ENCODE measurements around the gene ZNF333. TPM values are rescaled to one million over a fixed set of nuclear protein-coding genes. Genes with fewer than 3 reads are reported as not detected.

ZNF333 gene
- total RNA-seq, 2 experiments from 2014 or later, result 11.7 to 12.7 TPM

GRCh38 chr19:14699641-14700040 lies 9.8 kb downstream of the ZNF333 start:
- intact Hi-C loops (cut with DNase I, micrococcal nuclease), result no loop called here
- H3K4me1 Mint-ChIP-seq, result no peaks in the 10 kb centered on the region
- ChIA-PET POLR2A (no interaction called here), CTCF (interaction anchor here (0.6 kb wide), 1 partner anchor 13 kb away, joined by 3 read pairs; no protein-coding TSS in a partner anchor)
- no peak overlapping the region for H3K4me3 Mint-ChIP-seq
- ATAC-seq (no peak), DNase-seq (no peak)
- no peak overlapping the region for H3K27ac Mint-ChIP-seq
- peaks cover 58% of the 10 kb centered on the region for H3K36me3 Mint-ChIP-seq (ENCODE audit: low read depth)
- no peaks in the 10 kb centered on the region for H3K9me3 Mint-ChIP-seq (ENCODE audit: low read depth)
- H3K27me3 Mint-ChIP-seq, result no peaks in the 10 kb centered on the region

DNA sequence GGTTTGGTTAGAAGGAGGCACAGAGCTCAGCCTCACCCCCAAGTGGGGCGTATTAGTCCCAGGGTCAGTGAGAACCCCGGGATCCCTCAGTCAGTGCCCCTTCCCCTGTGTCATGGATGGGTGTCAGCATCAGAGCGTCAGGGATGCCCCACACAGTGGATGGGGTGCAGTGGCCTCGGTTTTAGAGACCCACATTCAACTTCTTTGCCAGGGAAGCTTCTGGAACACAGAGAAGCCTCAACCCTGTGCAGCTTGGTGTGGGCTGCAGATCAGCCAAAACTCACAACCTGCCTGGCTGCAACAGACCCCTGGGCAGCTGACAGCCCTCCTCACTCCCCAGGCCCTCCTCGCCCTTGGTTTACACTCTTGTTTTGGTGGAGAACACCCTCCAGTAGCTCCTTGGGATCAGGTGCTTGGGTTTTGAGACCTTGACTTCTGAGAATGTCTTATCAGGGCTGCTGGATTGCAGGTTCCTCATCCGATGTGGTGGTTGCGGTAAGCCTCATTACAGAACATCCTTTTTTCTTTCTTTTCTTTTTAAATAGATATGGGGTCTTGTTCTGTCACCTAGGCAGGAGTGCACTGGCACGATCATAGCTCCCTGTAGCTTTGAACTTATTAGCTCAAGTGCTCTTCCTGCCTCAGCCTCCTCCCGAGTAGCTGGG lies 11.0 kb downstream of the ZNF333 start:
- Mint-ChIP-seq H3K4me3 (no peak overlapping the region), H3K36me3 (ENCODE audit: low read depth) (peaks cover 58% of the 10 kb centered on the region), H3K4me1 (no peaks in the 10 kb centered on the region), H3K27ac (no peak overlapping the region), H3K9me3 (ENCODE audit: low read depth) (no peaks in the 10 kb centered on the region), H3K27me3 (no peaks in the 10 kb centered on the region)
- DNase-seq (no peak), ATAC-seq (no peak)
- intact Hi-C loops (cut with DNase I, micrococcal nuclease), result no loop called here
- ChIA-PET POLR2A (no interaction called here), CTCF (no interaction called here)

DNA sequence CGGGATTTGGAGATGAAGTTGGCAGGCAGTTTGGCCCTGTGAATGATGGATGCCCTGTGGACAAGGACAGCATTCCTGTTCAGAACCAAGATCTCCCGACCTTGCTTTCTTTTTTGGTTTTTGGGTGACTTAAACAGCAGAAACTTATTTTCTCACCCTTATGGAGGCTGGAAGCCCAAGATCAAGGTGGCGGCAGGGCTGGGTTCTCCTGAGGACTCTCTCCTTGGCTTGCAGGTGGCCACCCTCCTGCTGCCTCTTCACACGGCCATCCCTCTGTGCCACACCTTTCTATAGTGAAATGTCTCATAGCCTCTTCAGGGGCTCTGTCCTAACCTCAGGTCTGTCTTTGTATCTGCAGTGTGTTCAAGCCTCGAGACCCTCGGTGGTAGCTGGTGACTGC lies 14.0 kb downstream of the ZNF333 start:
- ChIA-PET CTCF (no interaction called here), POLR2A (no interaction called here)
- Mint-ChIP-seq H3K4me1 (no peaks in the 10 kb centered on the region), H3K36me3 (ENCODE audit: low read depth) (peaks cover 69% of the 10 kb centered on the region), H3K9me3 (ENCODE audit: low read depth) (no peaks in the 10 kb centered on the region), H3K27ac (no peak overlapping the region), H3K4me3 (no peak overlapping the region), H3K27me3 (no peaks in the 10 kb centered on the region)
- ATAC-seq (no peak), DNase-seq (no peak)
- intact Hi-C loops (cut with DNase I, micrococcal nuclease), result no loop called here

DNA sequence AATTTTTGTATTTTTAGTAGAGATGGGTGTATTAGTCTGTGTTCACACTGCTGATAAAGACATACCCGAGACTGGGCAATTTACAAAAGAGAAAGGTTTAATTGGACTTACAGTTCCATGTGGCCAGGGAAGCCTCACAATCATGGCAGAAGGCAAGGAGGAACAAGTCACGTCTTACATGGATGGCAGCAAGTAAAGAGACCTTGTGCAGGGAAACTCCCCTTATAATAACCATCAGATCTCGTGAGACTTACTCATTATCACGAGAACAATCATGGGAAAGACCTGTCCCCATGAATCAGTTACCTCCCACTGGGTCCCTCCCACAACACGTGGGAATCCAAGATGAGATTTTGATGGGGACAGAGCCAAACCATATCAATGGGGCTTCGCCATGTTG lies 14.6 kb downstream of the ZNF333 start:
- CTCF ChIA-PET, result no interaction called here
- H3K9me3 Mint-ChIP-seq (ENCODE audit: low read depth), result no peaks in the 10 kb centered on the region
- no peaks in the 10 kb centered on the region for H3K27me3 Mint-ChIP-seq
- H3K4me1 Mint-ChIP-seq, result no peaks in the 10 kb centered on the region
- H3K27ac Mint-ChIP-seq, result no peak overlapping the region
- POLR2A ChIA-PET, result no interaction called here
- no peak for ATAC-seq
- H3K36me3 Mint-ChIP-seq (ENCODE audit: low read depth), result peaks cover 70% of the 10 kb centered on the region
- DNase-seq, result no peak
- intact Hi-C loops (cut with DNase I, micrococcal nuclease), result no loop called here
- no peak overlapping the region for H3K4me3 Mint-ChIP-seq

GRCh38 chr19:14715841-14716240 lies 26.0 kb downstream of the ZNF333 start:
- Mint-ChIP-seq H3K36me3 (ENCODE audit: low read depth) (peaks cover 93% of the 10 kb centered on the region), H3K4me3 (no peak overlapping the region), H3K27ac (no peak overlapping the region), H3K4me1 (no peaks in the 10 kb centered on the region), H3K9me3 (ENCODE audit: low read depth) (peaks cover 61% of the 10 kb centered on the region), H3K27me3 (no peaks in the 10 kb centered on the region)
- ChIA-PET CTCF (interaction anchor here (0.5 kb wide), 1 partner anchor 1266 kb away, joined by 3 read pairs; no protein-coding TSS in a partner anchor), POLR2A (no interaction called here)
- no peak for ATAC-seq
- DNase-seq, result no peak
- intact Hi-C loops (cut with DNase I, micrococcal nuclease), result no loop called here

GRCh38 chr19:14718522-14719116 lies 28.8 kb downstream of the ZNF333 start:
- no peak overlapping the region for H3K4me3 Mint-ChIP-seq
- ChIA-PET CTCF (no interaction called here), POLR2A (no interaction called here)
- no peak for ATAC-seq
- H3K4me1 Mint-ChIP-seq, result no peaks in the 10 kb centered on the region
- intact Hi-C loops (cut with DNase I, micrococcal nuclease), result no loop called here
- no peaks in the 10 kb centered on the region for H3K27me3 Mint-ChIP-seq
- no peak overlapping the region for H3K27ac Mint-ChIP-seq
- peaks cover 90% of the 10 kb centered on the region for H3K36me3 Mint-ChIP-seq (ENCODE audit: low read depth)
- H3K9me3 Mint-ChIP-seq (ENCODE audit: low read depth), result peaks cover 71% of the 10 kb centered on the region
- no peak for DNase-seq

DNA sequence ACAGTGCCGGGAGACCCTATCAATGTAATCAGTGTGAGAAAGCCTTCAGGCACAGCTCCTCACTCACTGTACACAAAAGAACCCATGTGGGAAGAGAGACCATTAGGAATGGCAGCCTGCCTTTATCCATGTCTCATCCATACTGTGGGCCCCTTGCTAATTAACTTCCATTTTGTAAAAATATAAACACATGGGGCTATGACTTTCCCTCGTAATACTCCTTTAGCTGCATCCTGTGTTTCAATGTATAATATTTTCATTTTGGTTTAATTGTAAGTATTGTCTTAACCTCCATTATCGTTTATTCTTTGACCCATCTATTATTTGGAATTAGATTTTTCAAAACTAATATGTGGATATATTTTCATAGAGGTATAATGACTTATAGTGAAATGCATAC lies 29.3 kb downstream of the ZNF333 start:
- POLR2A ChIA-PET, result no interaction called here
- peaks cover 71% of the 10 kb centered on the region for H3K9me3 Mint-ChIP-seq (ENCODE audit: low read depth)

GRCh38 chr19:14722127-14722526 lies 32.3 kb downstream of the ZNF333 start:
- no peak overlapping the region for H3K27ac Mint-ChIP-seq
- intact Hi-C loops (cut with DNase I, micrococcal nuclease), result no loop called here
- H3K4me3 Mint-ChIP-seq, result no peak overlapping the region
- no peak for DNase-seq
- H3K36me3 Mint-ChIP-seq (ENCODE audit: low read depth), result peaks cover 64% of the 10 kb centered on the region
- no peaks in the 10 kb centered on the region for H3K27me3 Mint-ChIP-seq
- CTCF ChIA-PET, result no interaction called here
- peaks cover 64% of the 10 kb centered on the region for H3K9me3 Mint-ChIP-seq (ENCODE audit: low read depth)
- POLR2A ChIA-PET, result no interaction called here
- H3K4me1 Mint-ChIP-seq, result no peaks in the 10 kb centered on the region
- no peak for ATAC-seq

More for the DNA sequence above, 29.3 kb downstream of the ZNF333 start:
- no peaks in the 10 kb centered on the region for H3K4me1 Mint-ChIP-seq
- H3K36me3 Mint-ChIP-seq (ENCODE audit: low read depth), result peaks cover 89% of the 10 kb centered on the region
- DNase-seq (no peak), ATAC-seq (no peak)
- CTCF ChIA-PET, result no interaction called here
- intact Hi-C loops (cut with DNase I, micrococcal nuclease), result no loop called here
- H3K27me3 Mint-ChIP-seq, result no peaks in the 10 kb centered on the region
- no peak overlapping the region for H3K4me3 Mint-ChIP-seq
- no peak overlapping the region for H3K27ac Mint-ChIP-seq

DNA sequence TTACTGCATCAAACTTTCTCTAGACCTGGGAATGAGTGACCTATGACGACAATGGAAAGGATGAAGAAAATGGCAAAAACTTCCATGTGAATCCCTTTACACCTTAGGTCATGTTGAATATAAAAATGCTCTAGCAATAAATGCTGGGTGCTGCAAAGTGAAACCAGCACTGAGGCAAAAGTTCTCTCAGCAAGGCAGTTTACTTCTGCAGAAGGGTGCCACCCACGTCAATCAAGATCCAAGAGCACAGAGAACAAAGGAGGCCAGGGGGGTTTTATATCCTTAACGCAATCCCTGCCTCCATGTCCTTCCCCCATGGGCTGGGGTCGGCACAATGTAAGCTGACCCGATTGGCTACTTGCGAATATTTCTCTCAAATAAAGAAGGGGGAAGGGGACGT lies 38.7 kb downstream of the ZNF333 start:
- H3K4me1 Mint-ChIP-seq, result no peaks in the 10 kb centered on the region
- H3K27ac Mint-ChIP-seq, result no peak overlapping the region
- H3K4me3 Mint-ChIP-seq, result no peak overlapping the region
- ATAC-seq (no peak), DNase-seq (no peak)
- H3K36me3 Mint-ChIP-seq (ENCODE audit: low read depth), result peaks cover 9% of the 10 kb centered on the region
- ChIA-PET POLR2A (no interaction called here), CTCF (no interaction called here)
- no peaks in the 10 kb centered on the region for H3K27me3 Mint-ChIP-seq
- intact Hi-C loops (cut with DNase I, micrococcal nuclease), result no loop called here
- H3K9me3 Mint-ChIP-seq (ENCODE audit: low read depth), result peaks cover 33% of the 10 kb centered on the region

DNA sequence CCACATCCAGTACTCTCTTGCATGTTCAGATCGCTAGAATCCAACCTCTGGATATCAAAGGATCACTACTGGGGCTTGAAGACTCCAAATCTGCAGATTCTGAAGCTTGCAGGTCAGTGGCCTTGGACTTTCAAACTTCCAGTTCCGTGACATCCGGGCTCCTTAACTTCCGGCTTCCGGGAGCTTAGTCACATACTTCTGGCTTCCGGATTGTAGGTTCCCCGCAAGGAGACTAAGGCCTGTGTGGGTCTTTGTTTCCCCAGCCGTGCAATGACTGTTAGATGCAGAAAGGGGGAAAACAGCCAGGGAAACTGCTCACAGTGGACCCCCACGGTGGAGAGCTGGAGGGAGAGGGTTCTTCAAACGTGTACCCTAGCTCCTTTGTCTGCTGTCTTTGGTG lies 41.4 kb downstream of the ZNF333 start:
- Mint-ChIP-seq H3K27me3 (no peaks in the 10 kb centered on the region), H3K4me3 (no peak overlapping the region), H3K4me1 (no peaks in the 10 kb centered on the region), H3K36me3 (ENCODE audit: low read depth) (peaks cover 3% of the 10 kb centered on the region), H3K9me3 (ENCODE audit: low read depth) (peaks cover 19% of the 10 kb centered on the region), H3K27ac (no peak overlapping the region)
- intact Hi-C loops (cut with DNase I, micrococcal nuclease), result no loop called here
- CTCF ChIA-PET, result no interaction called here
- DNase-seq, result no peak
- no peak for ATAC-seq
- POLR2A ChIA-PET, result no interaction called here

GRCh38 chr19:14732510-14732909 lies 42.7 kb downstream of the ZNF333 start:
- intact Hi-C loops (cut with DNase I, micrococcal nuclease), result no loop called here
- Mint-ChIP-seq H3K27me3 (no peaks in the 10 kb centered on the region), H3K4me1 (no peaks in the 10 kb centered on the region), H3K27ac (no peak overlapping the region), H3K36me3 (ENCODE audit: low read depth) (no peaks in the 10 kb centered on the region), H3K9me3 (ENCODE audit: low read depth) (peaks cover 13% of the 10 kb centered on the region), H3K4me3 (no peak overlapping the region)
- CTCF ChIA-PET, result interaction anchor here (0.6 to 1.0 kb wide), 3 partner anchors 127 to 988 kb away, joined by 3 read pairs; no protein-coding TSS in a partner anchor
- POLR2A ChIA-PET, result no interaction called here
- DNase-seq (no peak), ATAC-seq (no peak)

- ATAC-seq, result no peak
- Mint-ChIP-seq H3K27me3 (no peaks in the 10 kb centered on the region), H3K4me3 (no peak overlapping the region), H3K4me1 (no peaks in the 10 kb centered on the region), H3K36me3 (ENCODE audit: low read depth) (no peaks in the 10 kb centered on the region), H3K27ac (no peak overlapping the region), H3K9me3 (ENCODE audit: low read depth) (peaks cover 9% of the 10 kb centered on the region)
- no peak for DNase-seq
- ChIA-PET CTCF (no interaction called here), POLR2A (no interaction called here)
- intact Hi-C loops (cut with DNase I, micrococcal nuclease), result no loop called here
Measured at GRCh38 chr19:14733574-14733973, 43.7 kb downstream of the ZNF333 start.
